Right lobe of liver (tissue), 6 donors: ENCODE data around the gene NRSN2. TPM values are rescaled to one million over a fixed set of nuclear protein-coding genes. Genes with fewer than 3 reads are reported as not detected.
A peak's percentile ranks its signal among the peaks of the same experiment; 100 is the strongest.

Experiments used
- ATAC-seq, 4 donors: fragments of 200-7000 bp; cut with Tn5 transposase; one replicate each; pipeline ENCODE4 v1.9.1; 2020; ENCODE audit warnings: mild to moderate bottlenecking in 4 of 4, moderate library complexity in 4 of 4
- DNase-seq, 3 donors: peaks; one replicate each; pipeline ENCODE4 v3.0.0-alpha.2; 2020
- H3K27ac ChIP-seq, 3 donors: fragments of 200-600 bp; one replicate each; pipeline ENCODE4 v1.8.0; 2022
- H3K27me3 ChIP-seq, 2 donors: fragments of 200-600 bp; one replicate each; pipeline ENCODE4 v1.8.0; 2022
- H3K36me3 ChIP-seq, 4 donors: fragments of 200-600 bp; sonication (generic) in 1 of 4; one replicate each; pipeline versions ENCODE4 v1.5.1 to v1.8.0; 2017 to 2022; ENCODE audit warnings: control low read depth in 1 of 4
- H3K4me1 ChIP-seq, 4 donors: fragments of 200-600 bp; sonication (generic) in 1 of 4; one replicate each; pipeline versions ENCODE4 v1.5.1 to v1.8.0; 2017 to 2022; ENCODE audit warnings: control low read depth in 1 of 4
- H3K4me3 ChIP-seq, 3 donors: fragments of 200-600 bp; one replicate each; pipeline ENCODE4 v1.8.0; 2022
- H3K9me3 ChIP-seq, 4 donors: fragments of 200-600 bp; sonication (generic) in 1 of 4; one replicate each; pipeline versions ENCODE4 v1.5.1 to v1.8.0; 2017 to 2022; ENCODE audit warnings: control low read depth in 1 of 4
- CTCF ChIP-seq, 4 donors: fragments of 200-600 bp in 3 of 4; fragments of 450-650 bp in 1 of 4; IDR thresholded peaks; one replicate each; pipeline versions ENCODE4 v1.5.1 to v1.8.0; 2016 to 2022; ENCODE audit warnings: antibody characterized with exemption in 4 of 4, mild to moderate bottlenecking in 2 of 4
- POLR2A ChIP-seq: fragments of 450-650 bp; IDR thresholded peaks from one replicate; pipeline ENCODE4 v1.6.1; 2017; ENCODE audit warnings: antibody characterized with exemption, mild to moderate bottlenecking
- WGBS: methylation state at CpG from one replicate; pipeline ENCODE4 v1.1.6; 2018; ENCODE audit warnings: low coverage, low lambda C conversion rate; ENCODE audit not compliant: insufficient coverage; ENCODE audit errors: missing lambda C conversion rate; 5-methylcytosine and 5-hydroxymethylcytosine counted together
- intact Hi-C, 2 donors: fragments of 100-400 bp; cut with DNase I; formaldehyde crosslinking; loops; one replicate each; pipeline versions ENCODE4 v1.11.2 to v1.14.1; 2022
- total RNA-seq, 6 experiments: library from RNA; depleted of rRNA in 2 of 6; stranded (reverse); fragments of >200 nt in 2 of 6; fragmentation: NEBNext Ultra II Directional in 3 of 6; extraction: Animal tissue kit (Norgen Biotek cat#: 25700) in 3 of 6; gene quantifications; one replicate each; pipeline versions ENCODE4 v1.1.0 to v1.2.4, GENCODE V29; 2016 to 2023
- donor health status: DM: no; HTN: yes; CAD: no.
- donor health status: DM: no; HTN: no; CAD: no.
- donor health status: DM: no; HTN: no; CAD: no.
- donor health status: DM: no; HTN: yes; CAD: no.
- donor health status: DM: no; HTN: yes; CAD: no.

Gene NRSN2
- total RNA-seq, 6 experiments from 2014 or later = 1.3 to 4.1 (median 1.9) TPM

GRCh38 chr20:402898-403581 is 56.1 kb downstream of the NRSN2 start:
- H3K27ac ChIP-seq = peak overlapping the region; percentile 74 to 76 (median 75)
- WGBS = 96% methylated on average over 3 of the region's 6 CpGs
- intact Hi-C loops = no loop called here

DNA sequence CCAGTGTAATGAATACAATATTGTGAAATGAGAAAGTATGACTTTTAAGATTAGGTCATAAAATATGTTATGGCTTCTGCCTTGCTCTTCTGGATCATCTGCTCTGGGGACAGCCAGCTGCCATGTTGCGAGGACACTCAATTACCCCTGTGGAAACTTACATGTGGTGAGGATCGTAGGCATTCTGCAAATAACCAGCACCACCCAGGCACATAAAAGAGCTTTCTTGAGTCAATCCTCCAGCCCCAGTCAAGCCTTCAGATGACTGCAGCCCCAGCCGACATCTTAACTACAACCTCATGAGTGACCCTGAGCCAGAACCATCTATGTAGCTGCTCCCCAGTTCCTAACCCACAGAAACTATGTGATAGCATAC is 56.7 kb downstream of the NRSN2 start:
- Histone ChIP-seq H3K4me3 (no peak overlapping the region), H3K9me3 (no peaks in the 10 kb centered on the region), H3K4me1 (peaks cover 0 to 29% (median 8%) of the 10 kb centered on the region in 4 donors), H3K36me3 (no peaks in the 10 kb centered on the region), H3K27ac (no peak overlapping the region), H3K27me3 (no peaks in the 10 kb centered on the region)
- ATAC-seq = no peak
- DNase-seq = no peak
- intact Hi-C loops = no loop called here
- 100% methylated on average over 1 of the region's 3 CpGs for WGBS
- no peak for TF ChIP-seq CTCF (IDR thresholded peaks at IDR 0.05)
- no peak for TF ChIP-seq POLR2A

More at GRCh38 chr20:402898-403581, 56.1 kb downstream of the NRSN2 start:
- H3K9me3 ChIP-seq = no peaks in the 10 kb centered on the region
- H3K27me3 ChIP-seq = no peaks in the 10 kb centered on the region
- ATAC-seq (no peak), DNase-seq (no peak)
- H3K36me3 ChIP-seq = no peaks in the 10 kb centered on the region
- TF ChIP-seq CTCF (IDR thresholded peaks at IDR 0.05) (no peak), POLR2A (no peak)
- no peak overlapping the region for H3K4me3 ChIP-seq
- H3K4me1 ChIP-seq = peaks cover 0 to 29% (median 8%) of the 10 kb centered on the region in 4 donors

DNA sequence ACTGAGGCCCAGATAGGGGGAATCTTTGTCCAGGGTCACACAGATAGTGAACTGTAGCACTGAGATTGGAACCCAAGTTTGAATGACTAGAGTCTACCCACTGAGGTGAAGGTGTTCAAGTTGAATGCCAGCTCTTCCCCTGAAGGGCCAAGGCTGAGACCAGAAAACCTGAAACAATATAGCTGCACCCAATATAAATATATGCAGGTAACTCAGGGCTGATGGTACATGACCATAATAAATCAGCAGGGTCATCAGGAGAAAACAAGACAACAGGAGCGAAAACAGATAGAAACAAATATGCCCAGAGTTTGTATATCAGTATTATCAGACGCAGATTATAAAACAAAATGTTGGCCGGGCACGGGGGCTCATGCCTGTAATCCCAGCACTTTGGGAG is 57.2 kb downstream of the NRSN2 start:
- ATAC-seq (no peak), DNase-seq (no peak)
- H3K9me3 ChIP-seq = no peaks in the 10 kb centered on the region
- intact Hi-C loops = no loop called here
- H3K27ac ChIP-seq = no peak overlapping the region
- peaks cover 0 to 31% (median 8%) of the 10 kb centered on the region in 4 donors for H3K4me1 ChIP-seq
- H3K27me3 ChIP-seq = no peaks in the 10 kb centered on the region
- no peak overlapping the region for H3K4me3 ChIP-seq
- no peaks in the 10 kb centered on the region for H3K36me3 ChIP-seq
- WGBS = 97% methylated on average over 4 of the region's 4 CpGs
- TF ChIP-seq POLR2A (no peak), CTCF (IDR thresholded peaks at IDR 0.05) (no peak)

Other genes with a start within 250 kb of the NRSN2 start
- gene DEFB126, start 204.5 kb upstream of the NRSN2 start, total RNA-seq = not detected
- gene DEFB127, start 189.7 kb upstream of the NRSN2 start, total RNA-seq = not detected
- not detected for gene DEFB128, start 157.4 kb upstream of the NRSN2 start, total RNA-seq
- gene DEFB129, start 119.9 kb upstream of the NRSN2 start, total RNA-seq = not detected
- under 1 TPM in 3 of 6 experiments, not detected in 3; 0.30 to 0.35 (median 0.31) TPM for gene DEFB132, start 89.4 kb upstream of the NRSN2 start, total RNA-seq
- gene C20orf96, start 56.4 kb upstream of the NRSN2 start, total RNA-seq = 1 to 10 TPM in 4 of 6 experiments, under 1 TPM in 2; 0.62 to 2.5 (median 1.8) TPM
- gene ZCCHC3, start 49.5 kb upstream of the NRSN2 start, total RNA-seq = 1 to 10 TPM; 4.2 to 7.5 (median 5.9) TPM
- 1 to 10 TPM; 3.6 to 6.4 (median 4.6) TPM for gene SOX12, start 21.6 kb upstream of the NRSN2 start, total RNA-seq
- gene TRIB3, start 33.6 kb downstream of the NRSN2 start, total RNA-seq = 100 to 1,000 TPM in 2 of 6 experiments, 10 to 100 TPM in 4; 15.1 to 139 (median 34.1) TPM
- gene RBCK1, start 61.2 kb downstream of the NRSN2 start, total RNA-seq = 100 to 1,000 TPM in 2 of 6 experiments, 10 to 100 TPM in 4; 63.1 to 113 (median 85.6) TPM
- 10 to 100 TPM; 10.8 to 21.4 (median 13.9) TPM for gene TBC1D20, start 115.4 kb downstream of the NRSN2 start, total RNA-seq
- gene CSNK2A1, start 196.7 kb downstream of the NRSN2 start, total RNA-seq = 10 to 100 TPM; 30.4 to 62.6 (median 37.1) TPM